SK-N-MC (cell line): ENCODE results near the gene SLAMF9.

Source experiments
- EZH2 ChIP-seq: fragments of 200-600 bp; sonication (generic); IDR thresholded peaks from one replicate; pipeline ENCODE4 v1.6.1; 2017; ENCODE audit warnings: antibody characterized with exemption
- FOXP2 ChIP-seq: optimal IDR thresholded peaks from 2 replicates; pipeline ENCODE3; 2011; ENCODE audit warnings: mild to moderate bottlenecking, moderate library complexity; ENCODE audit not compliant: insufficient read depth; ENCODE audit errors: extremely low read length, control extremely low read depth
- POLR2AphosphoS5 ChIP-seq: IDR thresholded peaks from 2 replicates; pipeline ENCODE4 v1.6.1; 2012; ENCODE audit warnings: mild to moderate bottlenecking, low read depth, low read length, borderline replicate concordance

DNA sequence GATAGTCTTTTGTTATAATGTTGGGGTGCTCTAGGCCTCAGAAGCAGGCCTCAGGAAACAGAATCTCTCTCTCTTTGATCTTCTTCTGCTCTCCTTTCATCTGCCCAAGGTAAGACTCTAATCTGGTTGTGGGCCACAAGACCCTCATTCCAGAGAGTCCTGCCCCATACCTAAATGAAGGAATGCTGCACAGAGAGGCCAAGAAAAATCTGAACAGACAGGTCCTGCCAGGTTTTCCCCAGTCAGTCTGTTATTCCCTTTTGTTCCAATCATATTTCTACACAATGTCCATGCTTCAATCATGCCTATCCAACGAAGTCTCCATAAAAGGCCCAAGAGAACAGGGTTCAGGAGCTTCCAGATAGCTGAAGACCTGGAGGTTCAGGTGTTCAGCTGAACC lies 47.1 kb downstream of the SLAMF9 start:
- TF ChIP-seq POLR2AphosphoS5, result no peak
- no peak for TF ChIP-seq EZH2
- TF ChIP-seq FOXP2, result no peak
